Fibroblast of skin of back (primary cell): ENCODE data around the gene TLR5.

ENCODE experiments used
- DNase-seq: peaks from one replicate; pipeline ENCODE4 v3.0.0-alpha.2; 2013

TLR5 gene

DNA sequence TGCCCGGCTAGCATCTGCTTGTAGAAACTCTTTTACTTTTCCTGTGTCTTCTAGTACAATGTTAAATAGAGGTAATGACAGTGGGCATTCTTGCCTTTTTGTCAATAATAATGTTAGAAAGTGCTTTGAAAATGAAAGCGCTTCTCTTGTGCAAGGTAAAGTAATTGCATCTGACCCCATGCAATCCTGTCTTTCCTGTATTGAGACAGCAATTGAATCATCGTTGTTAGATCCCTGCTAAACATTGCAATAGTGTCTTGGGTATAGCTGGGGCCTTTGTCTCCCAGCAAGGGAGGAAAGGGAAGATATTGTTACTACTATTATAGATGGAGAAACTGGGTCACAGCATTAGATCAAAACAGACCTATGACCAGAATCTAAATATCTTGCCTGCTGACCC, 80.9 kb downstream of the TLR5 start:
- no peak for DNase-seq

DNA sequence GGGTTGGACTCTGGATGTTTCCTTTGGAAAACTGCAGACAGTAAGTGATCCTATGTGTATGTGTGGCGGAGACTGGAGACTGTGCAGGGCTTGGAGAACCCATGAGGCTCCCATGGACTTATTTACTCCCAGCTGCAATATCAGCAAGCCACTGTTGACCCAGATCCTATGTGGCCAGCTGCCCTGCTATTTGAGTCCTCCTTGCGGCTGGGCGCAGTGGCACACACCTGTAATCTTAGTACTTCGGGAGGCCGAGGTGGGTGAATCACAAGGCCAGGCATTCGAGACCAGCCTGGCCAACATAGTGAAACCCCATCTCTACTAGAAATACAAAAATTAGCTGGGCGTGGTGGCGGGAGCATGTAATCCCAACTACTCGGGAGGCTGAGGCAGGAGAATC, 83.5 kb downstream of the TLR5 start:
- no peak for DNase-seq
